AG09319 (cell line): Measurements from ENCODE around the gene ID3.

ENCODE experiments used
- DNase-seq: peaks from one replicate; pipeline ENCODE4 v3.0.0-alpha.2; 2010; ENCODE audit warnings: low read depth; ENCODE audit errors: extremely low read depth
- TF ChIP-seq, protein P1 (sequence below): IDR thresholded peaks from 2 replicates; pipeline ENCODE4 v1.5.1; 2011; ENCODE audit warnings: low read depth, mild to moderate bottlenecking, inconsistent platforms, low read length, moderate library complexity

ID3 gene

DNA sequence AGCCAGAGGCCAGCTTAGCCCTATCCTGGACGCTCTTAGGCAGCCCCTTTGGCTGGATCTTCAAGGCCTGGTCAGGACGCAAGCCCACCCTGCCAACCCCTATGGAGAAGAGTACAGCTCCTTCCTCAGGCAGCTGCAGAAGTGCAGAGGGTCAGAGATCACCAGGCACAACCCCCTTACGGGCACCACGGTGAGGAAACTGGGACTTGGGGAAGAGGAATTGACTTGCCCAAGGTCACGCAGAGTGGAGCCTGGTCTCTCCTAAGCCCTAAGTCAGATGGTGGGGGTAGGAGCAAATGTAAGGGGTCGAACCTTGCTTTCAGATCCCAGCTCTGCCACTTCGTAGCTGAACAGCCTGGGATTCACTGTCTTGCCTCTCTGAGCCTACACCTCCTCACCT, 31.9 kb downstream of the ID3 start:
- TF ChIP-seq, protein P1, sequence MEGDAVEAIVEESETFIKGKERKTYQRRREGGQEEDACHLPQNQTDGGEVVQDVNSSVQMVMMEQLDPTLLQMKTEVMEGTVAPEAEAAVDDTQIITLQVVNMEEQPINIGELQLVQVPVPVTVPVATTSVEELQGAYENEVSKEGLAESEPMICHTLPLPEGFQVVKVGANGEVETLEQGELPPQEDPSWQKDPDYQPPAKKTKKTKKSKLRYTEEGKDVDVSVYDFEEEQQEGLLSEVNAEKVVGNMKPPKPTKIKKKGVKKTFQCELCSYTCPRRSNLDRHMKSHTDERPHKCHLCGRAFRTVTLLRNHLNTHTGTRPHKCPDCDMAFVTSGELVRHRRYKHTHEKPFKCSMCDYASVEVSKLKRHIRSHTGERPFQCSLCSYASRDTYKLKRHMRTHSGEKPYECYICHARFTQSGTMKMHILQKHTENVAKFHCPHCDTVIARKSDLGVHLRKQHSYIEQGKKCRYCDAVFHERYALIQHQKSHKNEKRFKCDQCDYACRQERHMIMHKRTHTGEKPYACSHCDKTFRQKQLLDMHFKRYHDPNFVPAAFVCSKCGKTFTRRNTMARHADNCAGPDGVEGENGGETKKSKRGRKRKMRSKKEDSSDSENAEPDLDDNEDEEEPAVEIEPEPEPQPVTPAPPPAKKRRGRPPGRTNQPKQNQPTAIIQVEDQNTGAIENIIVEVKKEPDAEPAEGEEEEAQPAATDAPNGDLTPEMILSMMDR = no peak
- DNase-seq = no peak

DNA sequence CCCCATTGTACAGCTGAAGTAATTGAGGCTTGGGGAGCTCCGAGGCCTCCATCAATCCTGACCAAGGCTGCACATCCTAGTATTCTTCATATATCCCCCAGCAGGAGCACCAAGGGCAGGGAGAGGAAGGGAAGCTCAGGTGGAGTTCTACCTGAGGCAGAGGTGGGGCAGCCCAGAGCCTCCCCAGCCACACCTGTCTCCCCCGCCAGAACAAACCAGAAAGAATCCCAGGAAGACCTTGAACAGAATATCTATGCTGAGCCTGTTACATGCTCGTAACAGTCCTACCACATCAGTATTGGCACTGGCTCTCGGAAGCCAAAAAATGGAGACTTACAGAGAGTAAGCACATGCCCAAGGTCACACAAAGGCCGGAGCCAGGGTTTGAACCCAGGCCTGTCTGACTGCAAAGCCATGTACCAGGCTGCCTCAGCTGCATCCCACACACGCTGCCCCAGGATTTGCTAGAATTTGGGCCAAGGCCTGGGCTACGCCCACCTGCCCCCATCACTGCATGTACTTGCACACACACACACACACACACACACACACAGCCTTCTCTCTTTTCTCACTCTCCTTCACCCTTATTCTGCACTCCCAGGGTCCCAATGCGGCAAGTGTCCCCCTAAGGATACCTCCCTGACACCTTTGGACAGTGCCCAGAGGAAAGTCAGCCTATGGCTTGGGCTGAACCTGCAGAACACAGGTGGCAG, 32.8 kb downstream of the ID3 start:
- no peak for DNase-seq
- TF ChIP-seq, protein P1 = no peak

DNA sequence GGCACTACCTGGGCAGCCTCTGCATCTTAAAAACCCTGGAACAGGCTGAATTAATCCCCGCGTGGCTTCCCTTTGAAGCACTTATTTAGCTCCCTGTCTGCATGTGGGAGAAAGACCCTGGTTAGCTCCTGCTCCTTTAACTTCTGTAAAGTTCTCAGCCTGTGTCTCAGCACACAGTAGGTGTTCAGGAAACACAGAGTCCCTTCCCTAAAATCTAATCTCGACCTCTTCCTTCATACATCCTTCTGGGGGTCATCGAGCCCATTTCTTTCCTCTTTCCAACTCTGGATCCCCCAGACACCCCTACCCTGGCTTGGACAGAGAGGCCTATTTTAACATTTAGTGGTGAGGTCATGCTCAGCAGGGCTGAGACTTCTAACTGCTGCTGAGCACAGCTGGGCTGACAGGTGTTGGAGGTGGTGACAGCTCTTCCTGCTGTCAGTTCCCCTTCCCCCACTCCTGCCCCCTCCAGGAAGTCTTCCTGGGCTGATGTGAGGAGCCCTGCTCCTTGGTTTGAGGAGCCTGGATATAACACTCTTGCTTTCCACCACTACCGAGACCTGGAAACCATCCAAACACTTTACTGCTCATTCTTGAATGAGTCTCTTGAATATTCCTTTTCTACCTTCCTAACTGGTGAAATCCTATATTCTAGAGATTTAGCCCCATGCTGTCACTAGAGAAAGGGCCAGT, 33.6 kb downstream of the ID3 start:
- TF ChIP-seq, protein P1 = no peak
- no peak for DNase-seq

DNA sequence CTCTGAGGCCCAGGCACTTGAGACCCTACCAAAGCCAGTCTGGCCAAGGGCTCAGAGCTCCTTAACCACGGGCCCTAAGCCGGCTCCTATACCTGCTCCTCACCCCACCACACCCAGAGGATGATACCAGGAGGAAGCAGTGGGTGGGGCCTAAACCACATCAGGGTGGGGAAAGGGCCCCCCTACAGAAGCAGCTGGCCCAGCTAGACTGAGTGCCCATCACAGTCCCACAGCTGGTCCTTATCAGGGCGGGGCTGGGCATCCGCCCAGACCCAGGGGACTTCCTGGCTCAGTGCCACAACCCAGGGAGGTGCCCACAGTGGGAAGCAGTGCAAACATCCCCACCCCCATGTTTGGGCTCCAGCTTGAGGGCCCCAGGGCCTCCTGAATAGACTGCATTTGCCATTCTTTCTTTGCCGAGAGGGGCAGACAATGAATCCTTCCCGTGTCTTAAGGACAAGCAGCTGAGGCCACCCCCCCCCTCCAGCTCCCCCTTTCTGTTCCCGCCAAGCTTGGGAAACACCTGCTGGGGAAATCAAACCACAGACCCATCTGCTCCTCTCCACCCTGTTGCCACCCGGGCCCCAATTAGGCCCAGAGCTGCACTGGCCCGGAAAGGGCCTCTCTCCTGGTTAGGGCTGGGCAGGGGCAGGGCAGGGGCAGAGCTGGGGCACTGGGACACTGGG, 34.4 kb downstream of the ID3 start:
- TF ChIP-seq, protein P1 = no peak
- no peak for DNase-seq

DNA sequence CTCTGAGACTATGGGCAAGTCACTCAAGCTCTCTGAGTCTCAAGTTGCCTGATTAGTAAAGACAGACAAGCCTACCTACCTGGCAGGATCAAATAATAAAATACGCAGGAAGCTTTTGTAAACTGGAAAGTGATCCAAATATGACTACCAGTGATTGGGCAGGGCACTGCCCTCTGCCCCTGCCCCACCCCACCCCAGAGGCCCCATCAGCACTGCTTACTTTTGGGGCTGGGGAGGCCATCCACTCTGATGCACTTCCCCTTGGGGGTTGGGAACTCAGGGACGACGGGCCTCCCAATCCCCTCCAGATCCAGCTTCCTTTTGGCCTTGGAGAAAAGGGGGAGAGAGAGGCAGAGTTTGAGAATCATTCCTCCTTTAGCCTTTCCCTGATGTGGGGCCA, 35.1 kb downstream of the ID3 start:
- TF ChIP-seq, protein P1 = no peak
- no peak for DNase-seq

DNA sequence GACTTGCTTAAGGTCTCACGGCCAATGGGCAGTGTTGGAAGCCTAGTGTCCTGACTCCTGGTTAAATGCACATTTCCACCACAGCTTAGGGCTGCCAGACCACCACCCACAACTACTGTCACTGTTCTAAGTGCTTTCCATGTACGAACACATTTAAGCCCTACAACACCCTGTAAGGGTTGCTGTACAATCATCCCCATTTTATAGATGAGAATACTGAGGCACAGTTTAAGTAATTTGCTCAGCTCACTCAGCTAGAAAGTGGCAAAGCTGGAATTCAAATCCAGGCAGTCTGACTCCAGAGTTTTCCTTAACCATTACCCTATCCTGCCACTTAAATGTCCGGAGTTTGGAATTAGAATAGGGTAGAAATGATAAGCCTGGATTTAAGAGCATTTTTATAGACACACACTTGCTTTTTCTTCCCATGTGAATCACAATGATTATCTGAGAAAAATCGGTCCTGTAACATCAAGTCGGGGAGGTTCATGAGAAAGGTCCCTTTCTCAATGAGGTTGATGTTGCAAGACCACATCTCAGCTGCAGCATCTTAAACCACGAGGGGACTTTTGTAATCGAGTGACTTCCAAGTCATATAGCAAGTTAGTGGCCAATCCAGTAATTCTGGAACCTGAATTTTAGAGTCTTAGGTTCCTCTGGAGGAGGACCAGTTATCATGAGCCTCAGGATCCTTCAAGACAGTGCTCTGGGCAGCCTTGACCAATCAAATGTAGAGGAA, 36.9 kb downstream of the ID3 start:
- DNase-seq = no peak
- TF ChIP-seq, protein P1 = no peak

DNA sequence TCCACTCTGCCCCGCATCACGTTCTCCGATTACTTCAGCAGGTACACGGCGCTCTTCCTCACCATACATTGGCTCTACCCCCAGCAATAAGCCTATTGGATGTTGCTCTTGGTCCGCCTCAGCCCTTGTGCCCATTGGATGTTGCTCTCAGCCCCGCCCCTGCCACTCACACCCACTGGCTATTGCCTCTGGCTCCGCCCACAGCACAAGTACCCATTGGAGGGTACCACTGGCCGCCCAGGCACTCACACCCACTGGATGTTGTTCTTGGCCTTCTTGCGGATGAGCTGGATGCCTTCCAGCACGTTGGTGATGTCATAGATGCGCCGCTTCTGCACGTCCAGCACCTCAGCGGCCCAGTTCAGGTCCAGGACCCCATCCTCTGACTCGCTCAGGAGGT, 37.7 kb downstream of the ID3 start:
- TF ChIP-seq, protein P1 = no peak
- DNase-seq = no peak
